GM19193 (cell line): ENCODE measurements around the gene HOXA6.

ENCODE experiments used
- POLR2A ChIP-seq: IDR thresholded peaks from 4 replicates; pipeline ENCODE4 v1.6.1; 2011; ENCODE audit not compliant: insufficient read depth, insufficient read length; ENCODE audit errors: extremely low read depth

Gene HOXA6

DNA sequence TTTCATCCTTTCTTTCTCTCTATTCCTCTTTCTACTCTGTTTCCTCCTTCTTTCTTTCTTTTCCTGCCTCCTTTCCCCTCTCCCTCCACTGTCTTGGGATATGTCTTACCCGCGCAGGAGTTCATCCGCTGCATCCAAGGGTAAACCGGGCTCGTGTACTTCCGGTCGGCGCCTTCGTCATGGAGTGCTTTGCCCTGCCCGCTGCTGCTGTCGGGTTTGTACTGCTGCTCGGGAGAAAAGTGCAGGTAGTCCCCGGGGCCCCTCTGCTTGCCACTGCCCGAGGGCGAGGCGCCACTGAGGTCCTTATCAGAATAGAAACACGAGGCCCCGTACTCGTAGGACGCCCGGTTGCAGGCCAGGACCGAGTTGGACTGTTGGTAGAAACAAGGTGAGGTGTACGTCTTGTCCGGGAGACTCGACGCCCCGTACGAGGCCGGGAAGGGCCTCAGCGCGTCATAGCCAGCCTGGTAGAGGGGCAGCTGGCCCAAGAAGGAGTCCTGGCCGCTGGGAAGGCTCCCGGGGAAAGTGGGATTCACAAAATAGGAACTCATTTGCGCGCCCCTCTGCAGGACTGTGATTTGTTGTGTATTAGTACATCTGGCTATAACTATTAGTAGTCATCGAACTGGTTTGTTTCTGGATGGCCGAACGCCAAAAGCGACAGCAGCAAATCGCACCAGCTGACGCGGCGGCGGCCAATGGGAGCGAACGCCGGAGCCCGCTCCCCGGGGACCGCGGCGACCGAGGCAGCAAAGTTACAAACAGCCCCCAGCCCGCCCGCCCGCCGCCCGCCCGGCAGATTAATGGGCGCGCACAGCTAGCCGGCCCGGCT, at the start of gene HOXA6:
HOXA6 (minus strand) TSS at position 576 of the 832 bp plus-strand sequence; CDS start at position 551, 25 bp downstream.
- TF ChIP-seq POLR2A: no peak

DNA sequence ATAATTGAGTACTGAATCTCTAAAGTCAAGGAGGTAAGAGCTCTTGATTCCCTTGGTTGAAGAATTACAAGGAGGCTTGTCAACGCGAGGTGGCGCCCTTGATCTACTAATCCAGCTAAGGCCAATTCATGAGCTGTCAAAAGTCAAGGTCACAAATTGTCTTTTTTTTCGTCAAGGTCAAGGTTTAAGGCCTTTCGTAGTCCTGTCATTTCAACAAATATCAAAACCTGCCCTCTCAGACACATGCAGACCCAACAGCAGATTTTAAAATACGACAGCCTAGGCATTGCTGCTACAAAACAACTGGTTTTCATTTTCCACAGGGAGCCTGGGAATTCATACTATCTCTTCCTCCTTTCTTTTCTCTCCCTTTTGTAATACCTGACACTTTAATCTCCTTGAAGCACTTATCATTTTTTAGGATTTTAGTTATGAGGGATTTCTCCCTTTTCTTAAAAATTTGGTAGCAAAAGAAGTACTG, 48.8 kb upstream of the HOXA6 start:
- no peak for TF ChIP-seq POLR2A

DNA sequence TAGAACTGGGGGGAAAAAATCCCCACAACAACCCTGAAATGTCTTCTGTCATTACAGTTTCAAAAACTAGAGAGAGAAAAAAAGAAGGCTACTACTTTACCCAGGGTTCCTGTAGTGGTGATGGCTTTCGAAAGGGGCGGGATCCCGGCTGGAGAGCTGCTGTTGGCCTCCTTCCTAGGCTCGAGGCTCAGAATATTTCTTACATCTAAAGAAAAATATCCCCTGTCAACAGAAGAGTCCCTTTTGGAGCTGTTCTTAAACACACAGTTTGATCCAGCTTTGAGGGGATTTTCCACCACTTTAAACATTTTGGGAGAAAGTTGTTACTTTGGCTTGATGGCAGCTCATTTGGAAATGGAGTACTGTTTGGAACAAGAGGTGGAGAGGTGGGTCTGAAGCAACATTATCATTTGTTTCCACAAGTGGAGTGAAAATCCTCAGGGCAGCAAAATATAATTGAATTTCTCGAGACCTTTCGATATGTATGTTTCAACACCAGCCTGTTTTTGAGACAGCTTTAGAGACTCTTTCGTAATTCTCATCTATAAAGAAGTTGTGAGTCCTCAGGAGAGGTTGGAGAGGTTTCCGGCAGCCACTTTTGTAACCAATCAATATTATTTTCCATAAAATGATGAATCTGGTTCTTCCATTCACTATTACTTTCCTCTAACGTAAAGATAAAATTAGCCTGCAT, 47.3 kb upstream of the HOXA6 start:
- TF ChIP-seq POLR2A: no peak

DNA sequence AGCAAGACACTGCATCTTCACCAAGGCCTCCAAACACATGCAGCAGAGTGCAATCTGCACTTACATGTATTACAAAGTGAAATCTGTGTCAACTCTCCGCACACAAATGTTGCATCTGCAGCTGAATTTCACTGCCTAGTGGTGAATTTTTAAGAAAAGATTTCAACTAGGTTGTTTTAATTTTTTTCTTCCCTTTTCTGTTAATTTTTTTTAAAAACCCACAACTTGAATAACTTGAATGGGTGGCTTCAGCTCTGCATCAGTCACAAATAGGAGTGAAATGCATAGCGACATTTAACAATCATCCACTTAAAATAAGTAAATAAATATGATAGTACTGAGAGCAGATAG, 46.4 kb upstream of the HOXA6 start:
- no peak for TF ChIP-seq POLR2A

DNA sequence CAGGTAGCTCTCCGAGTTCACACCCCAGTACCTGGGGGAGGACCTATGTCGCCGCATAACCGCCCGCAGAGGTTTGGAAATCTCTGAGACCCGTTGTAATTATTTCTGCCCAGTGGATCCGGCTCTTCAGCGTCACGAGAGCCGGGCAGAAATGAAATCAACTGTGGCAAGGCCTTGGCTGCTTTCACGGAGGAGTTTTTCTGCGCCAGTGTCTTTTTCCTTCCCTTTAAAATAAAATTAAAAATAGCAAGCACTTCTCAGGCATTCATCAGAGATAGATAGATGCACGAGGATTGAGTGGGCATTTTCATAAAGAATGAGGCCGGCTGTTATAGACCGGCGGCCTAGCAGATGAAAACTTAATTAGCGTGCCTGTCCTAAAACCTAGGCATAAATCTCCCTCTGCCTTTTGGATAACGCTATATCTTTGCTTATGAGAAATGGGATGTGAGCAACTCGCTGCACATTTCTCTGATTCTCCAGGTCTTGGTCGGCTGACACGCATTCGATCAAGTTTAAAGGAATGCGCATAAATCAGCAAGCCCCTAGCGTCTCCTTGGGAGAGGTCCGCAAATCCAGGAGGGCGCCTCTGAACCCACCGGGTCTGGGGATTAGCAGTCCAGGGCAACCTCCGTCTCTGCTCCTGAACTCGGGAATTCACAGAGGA, 45.9 kb upstream of the HOXA6 start:
- TF ChIP-seq POLR2A: no peak

DNA sequence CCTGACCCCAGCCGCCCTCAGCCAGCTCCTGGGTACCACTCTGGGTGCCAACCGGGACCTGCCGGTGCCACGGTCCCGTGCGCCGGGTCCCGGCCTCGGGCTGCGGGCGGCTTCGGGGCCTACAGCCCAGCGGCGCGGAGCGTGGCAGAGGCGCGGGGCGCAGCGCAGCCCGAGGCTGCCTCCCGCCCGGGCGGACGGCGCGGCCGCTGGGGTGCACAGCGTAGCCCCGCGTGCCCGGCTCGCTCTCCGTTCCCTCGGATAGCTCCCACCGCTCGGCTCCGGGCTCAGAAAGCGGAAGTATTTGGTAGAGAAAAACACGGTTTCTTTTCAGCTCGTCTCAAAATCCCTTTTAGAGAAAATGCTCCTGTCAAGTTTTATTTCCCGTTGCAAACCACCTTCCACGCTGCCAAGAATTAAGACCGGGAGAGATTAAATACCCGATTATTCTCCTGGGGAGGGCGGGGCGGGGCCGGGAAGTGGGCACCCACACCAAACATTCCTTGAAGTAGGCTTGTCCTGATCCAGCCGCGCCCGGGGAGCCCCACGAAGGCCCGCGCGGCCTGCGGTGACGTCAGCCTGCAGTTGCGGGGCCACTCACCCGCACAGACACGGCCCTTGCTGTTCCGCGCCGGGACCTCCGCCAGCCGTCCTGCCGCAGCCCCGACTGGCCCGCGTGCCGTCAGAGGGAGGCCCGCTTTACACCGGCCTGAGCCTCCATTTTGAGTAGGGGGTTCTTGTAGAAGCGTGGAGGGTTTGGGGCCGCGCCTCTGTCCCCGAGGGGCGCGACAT, 45.2 kb upstream of the HOXA6 start:
- TF ChIP-seq POLR2A: no peak

DNA sequence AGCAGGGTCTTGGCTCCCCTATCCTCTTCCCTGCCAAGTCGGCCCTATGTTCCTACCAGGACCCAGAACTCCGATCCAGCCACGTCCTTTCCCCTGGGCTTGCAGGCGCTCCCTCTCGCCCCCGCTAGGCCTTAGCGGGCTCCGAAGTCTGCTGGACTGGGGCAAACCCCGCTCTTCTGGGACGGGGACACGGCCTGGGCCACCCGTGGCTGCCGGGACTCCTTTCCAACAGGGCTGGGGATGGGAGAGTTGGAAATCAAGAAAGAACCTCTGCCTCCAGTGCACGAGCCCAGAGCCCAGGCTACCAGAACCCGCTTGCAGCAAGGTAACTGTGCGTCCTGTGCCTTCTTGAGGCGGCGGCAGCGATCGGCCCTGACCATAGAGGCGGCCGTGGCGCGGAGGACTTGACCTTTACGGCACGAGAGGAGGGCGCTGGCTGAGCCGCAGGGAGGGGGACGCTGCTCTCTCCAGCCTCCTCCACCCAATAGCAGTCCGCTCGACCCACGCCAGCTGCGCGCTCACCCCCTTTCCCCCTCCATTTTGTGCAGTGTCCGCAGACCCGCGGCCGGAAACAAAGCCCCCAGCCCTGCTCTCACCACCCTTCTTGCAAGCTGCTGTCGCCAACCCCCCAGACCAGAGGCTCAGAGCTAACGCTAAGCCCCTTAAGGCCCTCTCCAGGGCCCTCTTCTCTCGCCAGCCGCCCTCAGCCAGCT, 44.4 kb upstream of the HOXA6 start:
- TF ChIP-seq POLR2A: no peak

DNA sequence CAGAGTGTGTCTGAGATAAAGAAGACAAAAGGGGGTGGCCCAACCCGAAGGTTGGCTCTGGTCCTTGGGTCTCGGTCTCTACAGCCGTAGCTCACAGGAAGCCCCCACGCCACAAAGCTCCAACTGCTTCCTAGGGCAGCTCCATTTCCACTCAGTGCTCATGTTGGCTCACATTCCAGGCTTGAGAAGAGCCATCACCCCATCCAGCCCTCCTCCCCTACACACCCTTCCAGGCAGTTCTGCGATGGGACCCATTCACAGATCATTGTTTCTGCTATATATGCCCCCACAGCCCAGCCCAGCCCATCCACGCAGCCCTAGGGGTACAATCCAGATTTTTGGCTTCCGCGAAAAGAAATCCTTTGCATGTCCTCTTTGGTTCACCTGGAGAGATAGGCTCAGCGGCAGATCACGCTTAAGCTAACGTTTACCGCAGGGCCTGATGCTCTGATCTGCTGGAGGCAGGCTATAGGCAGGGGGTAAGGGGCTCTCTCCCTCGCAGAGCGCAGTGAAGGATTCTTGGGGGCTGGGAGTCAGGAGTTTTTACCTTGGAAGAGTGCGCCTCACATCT, 43.7 kb upstream of the HOXA6 start:
- no peak for TF ChIP-seq POLR2A

DNA sequence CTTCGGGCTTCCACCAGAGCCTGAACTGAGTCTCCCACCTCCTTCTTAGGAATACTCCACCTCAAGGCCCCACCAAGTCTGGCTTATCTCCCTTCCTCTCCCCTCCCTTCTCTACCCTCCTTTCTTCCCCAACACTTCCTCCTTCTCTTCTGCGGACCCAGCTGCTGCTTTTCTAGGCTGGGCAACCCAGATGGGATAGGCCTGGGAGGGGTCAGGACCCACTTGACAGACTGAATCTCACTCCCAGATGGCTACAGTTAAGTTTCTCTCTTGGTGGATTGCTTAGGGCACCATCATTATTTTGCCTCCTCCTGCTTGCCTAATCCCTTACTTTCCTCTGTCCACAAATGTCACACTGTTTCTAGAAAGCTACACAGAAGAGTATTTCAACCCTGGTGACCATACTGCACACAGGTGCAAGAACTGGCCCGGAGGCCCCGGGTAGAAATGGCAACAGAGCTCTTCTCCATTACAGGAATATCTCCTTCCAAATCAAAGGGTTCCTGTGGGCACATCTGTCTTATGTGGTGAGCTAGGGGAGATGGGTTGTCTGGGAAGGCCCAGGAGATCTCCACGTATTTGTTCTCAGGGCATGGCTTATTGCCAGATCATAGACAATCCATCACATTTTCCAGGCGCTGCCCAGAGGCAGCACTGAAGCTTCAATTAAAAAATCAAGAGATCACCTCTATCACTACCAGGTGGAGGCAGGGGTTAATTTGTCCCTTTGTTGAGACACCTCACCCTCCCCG, 42.6 kb upstream of the HOXA6 start:
- TF ChIP-seq POLR2A: no peak

DNA sequence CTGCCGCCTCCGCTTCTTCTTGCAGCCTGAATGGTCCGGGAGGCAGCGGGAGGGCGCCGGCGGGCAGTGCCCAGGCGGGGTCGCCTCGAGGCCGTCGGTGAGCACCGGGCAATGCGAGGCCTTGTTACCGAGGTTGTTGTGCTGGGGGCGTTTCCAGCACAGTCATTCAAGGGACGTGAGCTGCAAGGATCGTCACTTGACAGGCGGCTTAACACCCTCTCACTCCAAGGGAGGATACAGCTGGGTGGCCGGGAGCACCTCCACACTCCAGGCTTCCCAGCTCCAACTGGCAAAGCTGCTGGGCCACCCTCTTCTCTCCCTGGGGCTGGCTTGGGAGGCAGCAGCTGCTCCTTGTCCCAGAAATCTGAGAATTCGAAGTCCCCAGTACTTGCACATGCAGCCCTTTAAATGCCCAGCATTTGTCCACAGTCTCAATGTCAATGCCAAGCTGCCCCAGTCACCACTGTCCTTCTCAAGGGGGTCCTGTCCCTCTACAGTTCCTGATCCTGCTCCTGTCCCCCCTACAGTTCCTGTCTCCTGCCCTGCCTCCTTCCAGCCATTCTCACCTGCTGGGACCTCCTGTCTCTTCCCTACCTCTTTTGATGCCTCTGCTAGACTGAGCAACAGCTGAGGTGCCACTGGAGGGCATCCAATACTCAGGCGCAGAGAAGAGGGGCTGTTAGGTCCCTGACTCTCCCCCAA, 41.9 kb upstream of the HOXA6 start:
- no peak for TF ChIP-seq POLR2A

DNA sequence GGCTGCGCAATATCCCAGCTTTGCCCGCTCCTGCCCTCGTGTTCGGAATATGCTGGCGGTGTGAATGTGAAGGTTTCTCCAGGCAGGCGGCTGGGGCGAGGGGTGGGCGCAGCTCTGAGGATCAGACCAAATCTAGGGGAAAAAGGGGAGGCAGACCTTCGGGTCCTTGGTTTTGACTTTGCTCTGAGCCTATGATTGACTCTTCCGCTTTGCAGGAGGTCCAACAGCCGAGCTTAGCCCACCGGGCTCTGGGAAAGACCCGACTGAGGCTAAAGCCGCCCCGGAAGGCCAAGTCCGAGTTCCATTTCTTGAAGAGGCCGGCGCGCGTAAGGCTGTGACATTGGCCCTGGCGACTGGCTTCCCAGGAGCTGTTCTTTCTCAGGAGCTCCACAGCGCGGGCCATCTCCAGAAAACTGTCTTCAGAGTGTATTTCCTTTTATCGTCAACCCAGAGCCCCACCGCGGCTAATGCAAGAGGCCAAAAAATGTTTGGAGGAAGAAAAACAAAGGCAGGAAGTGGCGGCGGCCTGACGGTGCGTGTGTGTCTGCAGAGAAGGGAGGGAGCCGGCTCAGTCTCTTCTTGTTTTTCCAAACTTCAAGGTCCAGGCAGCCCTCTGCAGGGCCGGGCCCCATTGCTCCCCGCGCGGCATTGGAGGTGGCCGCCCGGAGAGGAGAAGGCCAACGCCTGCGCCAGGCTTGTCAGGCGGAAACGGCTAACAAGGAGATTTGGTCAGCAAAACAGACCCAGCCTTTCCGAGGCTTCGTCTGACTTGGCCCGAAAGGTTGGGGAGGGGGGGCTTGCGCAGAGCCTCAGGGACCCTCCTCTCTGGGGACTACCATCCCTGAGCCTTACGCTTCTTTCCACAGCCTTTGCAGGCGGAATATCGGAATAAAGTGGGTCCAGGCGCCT, 41.1 kb upstream of the HOXA6 start:
- TF ChIP-seq POLR2A: no peak
